Superior temporal gyrus (tissue), 1 donor: ENCODE data around the gene RFNG.

Experiments
- DNase-seq: peaks from one replicate; pipeline ENCODE4 v3.0.0-alpha.2; 2016; ENCODE audit errors: extremely low spot score

Gene RFNG

GRCh38 chr17:82051776-82052637 is at the start of gene RFNG, which contains the start of gene GPS1:
TSS of gene RFNG (minus strand) at chr17:82051811. CDS start at chr17:82051766, 45 bp downstream.
TSS of gene GPS1 (plus strand) at chr17:82051898. CDS start at chr17:82051932, 34 bp downstream.
- DNase-seq, result peak; percentile 61

GRCh38 chr17:82101301-82101715 is 49.7 kb upstream of the RFNG start:
- no peak for DNase-seq

- no peak for DNase-seq
These were observed 49.1 kb upstream of the RFNG start for GRCh38 chr17:82100502-82101298.

GRCh38 chr17:82098939-82099763 is 47.5 kb upstream of the RFNG start:
- DNase-seq, result no peak

- peak; percentile 92 for DNase-seq
These were observed 46.7 kb upstream of the RFNG start, which contains the start of gene FASN for GRCh38 chr17:82098169-82098938. TSS of gene FASN (minus strand) at chr17:82098236. CDS start at chr17:82096445, 1,791 bp downstream.

GRCh38 chr17:82097919-82098168 is 46.2 kb upstream of the RFNG start:
- DNase-seq, result no peak

- DNase-seq, result no peak
These were observed 45.7 kb upstream of the RFNG start for GRCh38 chr17:82097184-82097918.

GRCh38 chr17:82096709-82097183 is 45.1 kb upstream of the RFNG start:
- DNase-seq, result no peak

- no peak for DNase-seq
These were observed 44.4 kb upstream of the RFNG start for GRCh38 chr17:82095777-82096708.

- DNase-seq, result no peak
These were observed 43.5 kb upstream of the RFNG start for GRCh38 chr17:82094931-82095776.

GRCh38 chr17:82092995-82093751 is 41.6 kb upstream of the RFNG start:
- no peak for DNase-seq

GRCh38 chr17:82092628-82092994 is 41.0 kb upstream of the RFNG start:
- DNase-seq, result no peak

GRCh38 chr17:82092094-82092586 is 40.5 kb upstream of the RFNG start:
- DNase-seq, result no peak

GRCh38 chr17:82091264-82092066 is 39.9 kb upstream of the RFNG start:
- DNase-seq, result no peak

- no peak for DNase-seq
These were observed 39.1 kb upstream of the RFNG start for GRCh38 chr17:82090549-82091263.
